Neural progenitor cell (in vitro differentiated cells): Measurements from ENCODE around the gene RBM19. TPM values are rescaled to one million over a fixed set of nuclear protein-coding genes. Genes with fewer than 3 reads are reported as not detected.

Experiments used
- DNase-seq: peaks from one replicate; pipeline ENCODE4 v3.0.0-alpha.2; 2016; ENCODE audit warnings: low spot score
- H2AFZ ChIP-seq: fragments of 200-600 bp; sonication (generic); replicated peaks from 2 replicates; pipeline ENCODE4 v1.6.1; 2016; ENCODE audit warnings: antibody characterized with exemption
- H3F3A ChIP-seq: fragments of 200-600 bp; sonication (generic); 2 replicates; pipeline ENCODE4 v1.6.1; 2016; ENCODE audit warnings: antibody characterized with exemption, low read depth
- H3K27ac ChIP-seq: fragments of 200-600 bp; sonication (generic); 2 replicates; pipeline ENCODE4 v1.5.1; 2016; ENCODE audit warnings: mild to moderate bottlenecking
- H3K27me3 ChIP-seq: fragments of 200-600 bp; sonication (generic); 2 replicates; pipeline ENCODE4 v1.6.1; 2016; ENCODE audit warnings: mild to moderate bottlenecking, moderate library complexity
- H3K36me3 ChIP-seq: fragments of 200-600 bp; sonication (generic); 2 replicates; pipeline ENCODE4 v1.5.1; 2016
- H3K4me1 ChIP-seq: fragments of 200-600 bp; sonication (generic); 2 replicates; pipeline ENCODE4 v1.6.1; 2016; ENCODE audit warnings: mixed run types
- H3K4me2 ChIP-seq: fragments of 200-600 bp; sonication (generic); 2 replicates; pipeline ENCODE4 v1.6.1; 2016
- H3K4me3 ChIP-seq: fragments of 200-600 bp; sonication (generic); 2 replicates; pipeline ENCODE4 v1.5.1; 2016
- H3K79me2 ChIP-seq: fragments of 200-600 bp; sonication (generic); 2 replicates; pipeline ENCODE4 v1.6.1; 2016; ENCODE audit warnings: low read depth
- H3K9ac ChIP-seq: fragments of 200-600 bp; sonication (generic); 2 replicates; pipeline ENCODE4 v1.6.1; 2016
- H3K9me3 ChIP-seq: fragments of 200-600 bp; sonication (generic); 2 replicates; pipeline ENCODE4 v1.5.1; 2016; ENCODE audit warnings: low read depth
- H4K20me1 ChIP-seq: fragments of 200-600 bp; sonication (generic); 2 replicates; pipeline ENCODE4 v1.6.1; 2016; ENCODE audit warnings: low read depth
- H3K27ac Mint-ChIP-seq: 3 replicates; pipeline ENCODE4 v1.8.0; 2021; ENCODE audit warnings: mixed read lengths
- H3K27me3 Mint-ChIP-seq: 2 replicates; pipeline ENCODE4 v1.8.0; 2022; ENCODE audit warnings: low read depth, mild to moderate bottlenecking, inconsistent platforms, moderate library complexity, mixed read lengths; ENCODE audit not compliant: insufficient read depth
- H3K36me3 Mint-ChIP-seq: 3 replicates; pipeline ENCODE4 v1.8.0; 2021; ENCODE audit warnings: mixed read lengths
- H3K4me1 Mint-ChIP-seq: 3 replicates; pipeline ENCODE4 v1.8.0; 2021; ENCODE audit warnings: mixed read lengths
- H3K4me3 Mint-ChIP-seq: 3 replicates; pipeline ENCODE4 v1.8.0; 2021; ENCODE audit warnings: mild to moderate bottlenecking, moderate library complexity, mixed read lengths
- H3K9me3 Mint-ChIP-seq: 3 replicates; pipeline ENCODE4 v1.8.0; 2020; ENCODE audit warnings: mixed read lengths
- CTCF ChIP-seq: fragments of 200-600 bp; sonication (generic); IDR thresholded peaks from 2 replicates; pipeline ENCODE4 v1.5.1; 2017; ENCODE audit warnings: antibody characterized with exemption, mild to moderate bottlenecking
- EZH2 ChIP-seq: fragments of 200-600 bp; sonication (generic); IDR thresholded peaks from 2 replicates; pipeline ENCODE4 v1.6.1; 2017; ENCODE audit warnings: antibody characterized with exemption, mild to moderate bottlenecking, moderate library complexity
- EZH2phosphoT487 ChIP-seq: fragments of 200-600 bp; sonication (generic); IDR thresholded peaks from 2 replicates; pipeline ENCODE4 v1.6.1; 2017; ENCODE audit warnings: antibody characterized with exemption
- total RNA-seq: library from RNA; depleted of rRNA; stranded (reverse); fragments of >200 nt; gene quantifications from 2 replicates; pipeline ENCODE4 v1.2.3, GENCODE V29; 2015; ENCODE audit warnings: low replicate concordance

The RBM19 gene
- total RNA-seq, 1 donor from 2014 or later = 23.5 TPM

GRCh38 chr12:113837084-113837483 is 129.0 kb downstream of the RBM19 start:
- Mint-ChIP-seq H3K27me3 (peaks cover 13% of the 10 kb centered on the region), H3K27ac (peak overlapping the region; percentile 64), H3K9me3 (no peaks in the 10 kb centered on the region), H3K36me3 (no peaks in the 10 kb centered on the region), H3K4me1 (peaks cover 49% of the 10 kb centered on the region), H3K4me3 (no peak overlapping the region)
- H3K36me3 ChIP-seq = no peaks in the 10 kb centered on the region
- H3K4me1 ChIP-seq = peaks cover 16% of the 10 kb centered on the region
- no peak overlapping the region for H3K4me3 ChIP-seq
- peaks cover 21% of the 10 kb centered on the region for H3F3A ChIP-seq
- H4K20me1 ChIP-seq = peaks cover 3% of the 10 kb centered on the region
- H3K27ac ChIP-seq = no peak overlapping the region
- no peak overlapping the region for H3K4me2 ChIP-seq
- no peak for DNase-seq
- H3K9me3 ChIP-seq = no peaks in the 10 kb centered on the region
- H3K27me3 ChIP-seq = no peaks in the 10 kb centered on the region
- H3K9ac ChIP-seq = no peak overlapping the region
- no peak overlapping the region for H2AFZ ChIP-seq
- TF ChIP-seq EZH2phosphoT487 (no peak), CTCF (no peak), EZH2 (no peak)
- H3K79me2 ChIP-seq = no peaks in the 10 kb centered on the region

GRCh38 chr12:113835896-113836295 is 130.2 kb downstream of the RBM19 start:
- peak overlapping the region; percentile 95 for H3K27ac Mint-ChIP-seq
- H3K9me3 Mint-ChIP-seq = no peaks in the 10 kb centered on the region
- Histone ChIP-seq H3K27ac (no peak overlapping the region), H3K79me2 (no peaks in the 10 kb centered on the region), H3K9ac (no peak overlapping the region), H3K4me2 (peak overlapping the region; percentile 45), H3K4me3 (no peak overlapping the region), H2AFZ (no peak overlapping the region), H3F3A (peaks cover 21% of the 10 kb centered on the region), H4K20me1 (peaks cover 3% of the 10 kb centered on the region), H3K36me3 (no peaks in the 10 kb centered on the region), H3K9me3 (no peaks in the 10 kb centered on the region), H3K4me1 (peaks cover 25% of the 10 kb centered on the region), H3K27me3 (no peaks in the 10 kb centered on the region)
- H3K4me1 Mint-ChIP-seq = peaks cover 57% of the 10 kb centered on the region
- H3K27me3 Mint-ChIP-seq = peaks cover 11% of the 10 kb centered on the region
- no peaks in the 10 kb centered on the region for H3K36me3 Mint-ChIP-seq
- DNase-seq = peak; percentile 55
- TF ChIP-seq CTCF = no peak
- no peak for TF ChIP-seq EZH2
- no peak for TF ChIP-seq EZH2phosphoT487
- H3K4me3 Mint-ChIP-seq = peak overlapping the region; percentile 55

- Mint-ChIP-seq H3K9me3 (no peaks in the 10 kb centered on the region), H3K27ac (no peak overlapping the region), H3K4me3 (no peak overlapping the region), H3K36me3 (no peaks in the 10 kb centered on the region), H3K27me3 (peaks cover 9% of the 10 kb centered on the region), H3K4me1 (peaks cover 58% of the 10 kb centered on the region)
- Histone ChIP-seq H3K27me3 (no peaks in the 10 kb centered on the region), H4K20me1 (peaks cover 3% of the 10 kb centered on the region), H3K79me2 (no peaks in the 10 kb centered on the region), H3K9ac (no peak overlapping the region), H3K4me1 (peaks cover 25% of the 10 kb centered on the region), H3F3A (peaks cover 21% of the 10 kb centered on the region), H3K27ac (no peak overlapping the region), H3K36me3 (no peaks in the 10 kb centered on the region), H3K4me2 (peak overlapping the region; percentile 45), H2AFZ (no peak overlapping the region), H3K9me3 (no peaks in the 10 kb centered on the region), H3K4me3 (no peak overlapping the region)
- TF ChIP-seq EZH2 (no peak), EZH2phosphoT487 (no peak), CTCF (no peak)
- no peak for DNase-seq
Measured at GRCh38 chr12:113835433-113835832, 130.7 kb downstream of the RBM19 start.
